Astrocyte of the cerebellum (primary cell): ENCODE data around the gene LMAN2L.

Experiments
- DNase-seq: peaks from one replicate; pipeline ENCODE4 v3.0.0-alpha.2; 2011; ENCODE audit warnings: low read depth
- H3K4me3 ChIP-seq: 2 replicates; pipeline ENCODE4 v1.5.1; 2011; ENCODE audit warnings: mild to moderate bottlenecking, low read depth, low read length, moderate library complexity
- CTCF ChIP-seq: IDR thresholded peaks from 2 replicates; pipeline ENCODE4 v1.5.1; 2012; ENCODE audit warnings: low read length, low read depth, moderate library complexity, mild to moderate bottlenecking; ENCODE audit errors: missing control alignments
- in situ Hi-C: cut with HindIII; loops from 2 replicates; pipeline ENCODE4 v1.10.0; 2017; ENCODE audit warnings: low sequenced_read_pairs

The LMAN2L gene

GRCh38 chr2:96685577-96686459, 54.0 kb downstream of the LMAN2L start:
- no peak overlapping the region for H3K4me3 ChIP-seq
- no peak for TF ChIP-seq CTCF
- in situ Hi-C loops: no loop called here
- DNase-seq: no peak

- H3K4me3 ChIP-seq: no peak overlapping the region
- in situ Hi-C loops: no loop called here
- TF ChIP-seq CTCF: no peak
- DNase-seq: no peak
Measured at GRCh38 chr2:96684883-96685576, 54.8 kb downstream of the LMAN2L start.

GRCh38 chr2:96683972-96684820, 55.7 kb downstream of the LMAN2L start:
- no peak for TF ChIP-seq CTCF
- no peak for DNase-seq
- in situ Hi-C loops: no loop called here

DNA sequence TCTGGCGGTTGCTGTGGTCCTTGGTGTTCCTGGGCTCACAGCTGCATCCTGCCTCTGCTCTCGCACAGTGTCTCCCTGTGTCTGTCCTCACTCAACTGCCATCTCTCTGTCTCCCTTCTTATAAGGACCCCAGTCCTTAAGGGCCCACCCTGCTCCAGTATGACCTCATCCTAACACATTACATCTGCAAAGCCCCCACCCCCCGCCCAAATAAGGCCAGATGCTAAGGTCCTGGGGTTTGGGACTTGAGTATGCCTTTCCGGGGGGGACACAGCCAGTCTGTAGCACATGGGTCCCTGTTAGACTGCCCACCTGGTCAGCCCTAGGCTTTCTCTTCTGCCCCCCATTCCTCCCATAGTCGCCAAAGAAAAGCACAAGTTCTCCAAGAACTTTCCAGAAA, 56.6 kb downstream of the LMAN2L start:
- TF ChIP-seq CTCF: no peak
- no peak for DNase-seq
- in situ Hi-C loops: no loop called here
- H3K4me3 ChIP-seq: no peak overlapping the region

More at GRCh38 chr2:96683972-96684820, 55.7 kb downstream of the LMAN2L start:
- H3K4me3 ChIP-seq: no peak overlapping the region

GRCh38 chr2:96681540-96681939, 58.3 kb downstream of the LMAN2L start:
- in situ Hi-C loops: no loop called here
- H3K4me3 ChIP-seq: no peak overlapping the region
- no peak for TF ChIP-seq CTCF
- DNase-seq: no peak

DNA sequence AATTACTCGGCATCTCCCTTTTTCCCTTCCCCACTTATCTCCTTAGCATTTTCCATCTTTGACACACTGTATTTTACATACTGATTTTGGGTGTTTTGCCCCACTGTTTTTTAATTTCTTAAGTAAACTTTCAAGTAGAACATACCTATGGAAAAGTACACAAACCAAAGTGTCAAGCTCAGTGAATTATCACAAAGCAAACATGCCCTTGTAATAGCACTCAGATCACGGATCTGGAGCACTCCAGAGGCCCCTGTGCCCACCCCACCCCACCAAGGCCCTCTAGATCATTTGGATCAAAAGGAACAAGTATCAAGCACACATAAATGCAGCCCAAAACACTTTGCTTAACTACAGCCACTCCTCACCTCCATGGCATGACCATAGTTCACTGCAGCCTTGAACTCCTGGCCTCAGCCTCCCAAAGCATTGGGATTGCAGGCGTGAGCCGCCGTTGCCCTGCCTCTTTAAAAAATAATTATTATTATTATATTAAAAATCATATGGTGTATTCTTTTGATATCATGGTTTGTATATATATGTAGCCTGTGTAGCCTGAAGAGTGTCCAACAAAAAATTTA, 59.2 kb downstream of the LMAN2L start:
- in situ Hi-C loops: no loop called here
- H3K4me3 ChIP-seq: no peak overlapping the region
- TF ChIP-seq CTCF: no peak
- DNase-seq: no peak
